H1 (cell line): ENCODE data around the gene KEL. TPM values are rescaled to one million over a fixed set of nuclear protein-coding genes. Genes with fewer than 3 reads are reported as not detected.

Experiments used
- CTCF ChIA-PET: fragments of 300-600 bp; sonication (Branson Sonifier 250); formaldehyde crosslinking; loops from one replicate; lab custom pipeline; 2021; ENCODE audit not compliant: partially characterized antibody; lab: Charles Lee
- POLR2A ChIA-PET: fragments of 300-600 bp; sonication (Branson Sonifier 250); formaldehyde crosslinking; loops from one replicate; lab custom pipeline; 2021; ENCODE audit warnings: inconsistent platforms; ENCODE audit not compliant: partially characterized antibody; lab: Charles Lee
- DNase-seq, 2 experiments: peaks; one replicate each; pipeline versions ENCODE4 v3.0.0 to v3.0.0-alpha.2; 2010 to 2022; ENCODE audit warnings: low spot score in 2 of 2, low read depth in 1 of 2, mixed read lengths in 1 of 2
- FAIRE-seq: peaks from 2 replicates; lab custom pipeline; 2011; peaks lifted over from hg19 to GRCh38; lab: Jason Lieb, UNC
- H2AFZ ChIP-seq: 2 replicates; pipeline ENCODE4 v1.8.1; 2012; ENCODE audit warnings: low read length, inconsistent platforms
- H2AK5ac ChIP-seq: 2 replicates; pipeline ENCODE4 v1.6.1; 2013; ENCODE audit warnings: low read depth, low read length
- H2BK120ac ChIP-seq: replicated peaks from 2 replicates; pipeline ENCODE3; 2013; ENCODE audit warnings: low read depth, low read length, inconsistent platforms
- H2BK12ac ChIP-seq: 2 replicates; pipeline ENCODE4 v1.6.1; 2013; ENCODE audit warnings: low read depth, low read length
- H2BK15ac ChIP-seq: 2 replicates; pipeline ENCODE4 v1.6.1; 2013; ENCODE audit warnings: low read length
- H2BK20ac ChIP-seq: 2 replicates; pipeline ENCODE4 v1.6.1; 2013; ENCODE audit warnings: low read length
- H2BK5ac ChIP-seq: 2 replicates; pipeline ENCODE4 v1.6.1; 2013; ENCODE audit warnings: low read depth, low read length
- H3K14ac ChIP-seq: 2 replicates; pipeline ENCODE4 v1.6.1; 2013; ENCODE audit warnings: inconsistent platforms; ENCODE audit not compliant: insufficient read length
- H3K18ac ChIP-seq: 2 replicates; pipeline ENCODE4 v1.6.1; 2013; ENCODE audit warnings: low read length; ENCODE audit errors: extremely low read depth
- H3K23ac ChIP-seq: 2 replicates; pipeline ENCODE4 v1.6.1; 2013; ENCODE audit warnings: inconsistent platforms; ENCODE audit not compliant: insufficient read length
- H3K23me2 ChIP-seq: 2 replicates; pipeline ENCODE4 v1.6.1; 2013; ENCODE audit warnings: low read depth, low read length
- H3K27ac ChIP-seq: 2 replicates; pipeline ENCODE4 v1.6.1; 2011; ENCODE audit warnings: low read depth, low read length, inconsistent platforms
- H3K27me3 ChIP-seq, 4 experiments: replicated peaks in 1 of 4; 1 replicate in 1 of 4; 2 replicates in 3 of 4; pipeline versions ENCODE4 v1.6.1 to v1.8.1; 2011 to 2013; ENCODE audit warnings: low read length in 3 of 4, mild to moderate bottlenecking in 3 of 4, inconsistent platforms in 2 of 4, mixed read lengths in 2 of 4, moderate library complexity in 1 of 4; ENCODE audit not compliant: control insufficient read depth in 3 of 4, insufficient read depth in 3 of 4; ENCODE audit errors: extremely low read depth in 1 of 4
- H3K36me3 ChIP-seq, 4 experiments: 2 replicates each; pipeline versions ENCODE4 v1.6.1 to v1.8.1; 2011 to 2013; ENCODE audit warnings: mild to moderate bottlenecking in 4 of 4, low read length in 3 of 4, moderate library complexity in 2 of 4, control low read depth in 1 of 4, inconsistent platforms in 1 of 4; ENCODE audit not compliant: insufficient read depth in 4 of 4, control insufficient read depth in 2 of 4
- H3K4ac ChIP-seq: replicated peaks from 2 replicates; pipeline ENCODE3; 2013; ENCODE audit warnings: low read length, low read depth, mixed read lengths, inconsistent platforms; ENCODE audit not compliant: insufficient read length
- H3K4me1 ChIP-seq, 4 experiments: replicated peaks in 1 of 4; 1 replicate in 1 of 4; 2 replicates in 3 of 4; pipeline versions ENCODE4 v1.6.1 to v1.8.1; 2011 to 2013; ENCODE audit warnings: low read length in 3 of 4, inconsistent platforms in 2 of 4, mixed read lengths in 1 of 4; ENCODE audit not compliant: insufficient read depth in 4 of 4, control insufficient read depth in 3 of 4
- H3K4me2 ChIP-seq, 2 experiments: 2 replicates each; pipeline versions ENCODE4 v1.6.1 to v1.8.1; 2011 to 2013; ENCODE audit warnings: low read depth in 2 of 2, low read length in 2 of 2, control low read depth in 1 of 2, inconsistent platforms in 1 of 2, mild to moderate bottlenecking in 1 of 2; ENCODE audit not compliant: insufficient read depth in 1 of 2
- H3K4me3 ChIP-seq, 4 experiments: fragments of 200-600, 300-600 bp in 1 of 4; sonication (generic), shearing (Covaris generic), sonication (Bioruptor Twin) in 1 of 4; 2 replicates each; pipeline versions ENCODE4 v1.5.1 to v1.8.1; 2011 to 2016; ENCODE audit warnings: low read length in 4 of 4, low read depth in 3 of 4, control low read depth in 2 of 4, inconsistent platforms in 2 of 4, mild to moderate bottlenecking in 2 of 4, mixed read lengths in 1 of 4, moderate library complexity in 1 of 4; ENCODE audit not compliant: insufficient read depth in 2 of 4; ENCODE audit errors: extremely low read depth in 1 of 4
- H3K56ac ChIP-seq: replicated peaks from 2 replicates; pipeline ENCODE3; 2013; ENCODE audit warnings: low read depth, mild to moderate bottlenecking, mixed read lengths, low read length, inconsistent platforms; ENCODE audit not compliant: insufficient read length
- H3K79me1 ChIP-seq: 2 replicates; pipeline ENCODE4 v1.6.1; 2013; ENCODE audit warnings: low read depth, low read length, control low read depth
- H3K79me2 ChIP-seq, 2 experiments: 2 replicates each; pipeline versions ENCODE4 v1.6.1 to v1.8.1; 2012 to 2013; ENCODE audit warnings: low read length in 2 of 2, mild to moderate bottlenecking in 2 of 2, inconsistent platforms in 1 of 2; ENCODE audit not compliant: insufficient read depth in 2 of 2, control insufficient read depth in 1 of 2
- H3K9ac ChIP-seq, 4 experiments: replicated peaks in 1 of 4; 1 replicate in 1 of 4; 2 replicates in 3 of 4; pipeline versions ENCODE4 v1.6.1 to v1.8.1; 2011 to 2013; ENCODE audit warnings: low read depth in 3 of 4, low read length in 3 of 4, control low read depth in 2 of 4, mild to moderate bottlenecking in 2 of 4, moderate library complexity in 2 of 4, inconsistent platforms in 1 of 4; ENCODE audit errors: extremely low read depth in 1 of 4
- H3K9me3 ChIP-seq, 2 experiments: 2 replicates each; pipeline versions ENCODE4 v1.6.1 to v1.8.1; 2012 to 2013; ENCODE audit warnings: mild to moderate bottlenecking in 2 of 2, moderate library complexity in 2 of 2, control low read depth in 1 of 2, inconsistent platforms in 1 of 2, low read depth in 1 of 2, low read length in 1 of 2, mixed read lengths in 1 of 2; ENCODE audit not compliant: insufficient read depth in 2 of 2
- H4K20me1 ChIP-seq, 2 experiments: replicated peaks in 1 of 2; 2 replicates each; pipeline versions ENCODE3 to v1.8.1; 2011 to 2013; ENCODE audit warnings: inconsistent platforms in 2 of 2, low read length in 2 of 2, mild to moderate bottlenecking in 1 of 2; ENCODE audit not compliant: insufficient read depth in 2 of 2, control insufficient read depth in 1 of 2
- H4K5ac ChIP-seq: 2 replicates; pipeline ENCODE4 v1.6.1; 2013; ENCODE audit warnings: low read length, low read depth, mixed read lengths, inconsistent platforms; ENCODE audit not compliant: insufficient read length
- H4K8ac ChIP-seq: 2 replicates; pipeline ENCODE4 v1.8.0; 2013; ENCODE audit warnings: mild to moderate bottlenecking, moderate library complexity, low read length, inconsistent platforms; ENCODE audit not compliant: insufficient read depth; ENCODE audit errors: extremely low read depth
- H4K91ac ChIP-seq: replicated peaks from 2 replicates; pipeline ENCODE3; 2013; ENCODE audit warnings: low read length, mixed read lengths, inconsistent platforms; ENCODE audit not compliant: insufficient read length
- ASH2L ChIP-seq: fragments of 200-600, 300-600 bp; sonication (generic); IDR thresholded peaks from one replicate; pipeline ENCODE4 v1.7.1; 2017; ENCODE audit warnings: low read length
- CBX5 ChIP-seq: fragments of 300-800, 300-1000 bp; sonication (generic); IDR thresholded peaks from 2 replicates; pipeline ENCODE4 v1.7.1; 2016; ENCODE audit warnings: antibody characterized with exemption, low read length, low read depth
- GABPA ChIP-seq: IDR thresholded peaks from 2 replicates; pipeline ENCODE4 v1.6.1; 2011; ENCODE audit warnings: mild to moderate bottlenecking, low read length, moderate library complexity, borderline replicate concordance; ENCODE audit not compliant: insufficient read depth
- HDAC2 ChIP-seq, 2 experiments: fragments of 300-600 bp in 1 of 2; sonication (generic) in 1 of 2; IDR thresholded peaks; 2 replicates each; pipeline ENCODE4 v1.6.1; 2011 to 2012; ENCODE audit warnings: low read depth in 2 of 2, low read length in 2 of 2, mild to moderate bottlenecking in 2 of 2, moderate library complexity in 2 of 2, borderline replicate concordance in 1 of 2, inconsistent platforms in 1 of 2
- KDM1A ChIP-seq: fragments of 200-600, 300-600 bp; sonication (generic); IDR thresholded peaks from 2 replicates; pipeline ENCODE4 v1.7.1; 2016; ENCODE audit warnings: mild to moderate bottlenecking, low read length, borderline replicate concordance
- KDM5A ChIP-seq: fragments of 200-600 bp; IDR thresholded peaks from 2 replicates; pipeline ENCODE4 v1.7.1; 2012; ENCODE audit warnings: mild to moderate bottlenecking, low read length, inconsistent platforms, mixed read lengths
- RFX5 ChIP-seq: IDR thresholded peaks from 2 replicates; pipeline ENCODE4 v1.6.1; 2011; ENCODE audit warnings: low read depth, low read length, improper control_type of control experiment, borderline replicate concordance
- TAF1 ChIP-seq: IDR thresholded peaks from 2 replicates; pipeline ENCODE4 v1.6.1; 2011; ENCODE audit warnings: mild to moderate bottlenecking, low read depth, low read length
- TAF7 ChIP-seq: optimal IDR thresholded peaks from 2 replicates; pipeline ENCODE3; 2011; ENCODE audit warnings: low read depth, mild to moderate bottlenecking, inconsistent platforms, low read length, moderate library complexity, borderline replicate concordance
- polyA plus RNA-seq, 7 experiments: library from polyadenylated mRNA; depleted of rRNA in 3 of 7; stranded (reverse) in 5 of 7; unstranded in 2 of 7; fragments of >200 nt in 5 of 7; fragments of 200-250 nt in 2 of 7; gene quantifications; 1 replicate in 5 of 7; 2 replicates in 1 of 7; 4 replicates in 1 of 7; pipeline versions ENCODE4 v1.2.1 to v1.2.3, GENCODE V29; 2011 to 2013; ENCODE audit warnings: missing spikeins in 2 of 7, mixed read lengths in 2 of 7
- total RNA-seq: library from RNA; stranded (reverse); fragmentation: NEBNext Ultra II Directional; extraction: Animal tissue kit (Norgen Biotek cat#: 25700); gene quantifications from 2 replicates; pipeline ENCODE4 v1.2.1, GENCODE V29; 2021
- TF ChIP-seq, protein P1 (sequence below), 3 experiments: IDR thresholded peaks; 1 replicate in 2 of 3; 2 replicates in 1 of 3; pipeline versions ENCODE4 v1.5.1 to v1.6.1; 2011; ENCODE audit warnings: low read length in 3 of 3, mild to moderate bottlenecking in 3 of 3, inconsistent platforms in 2 of 3, low read depth in 1 of 3, moderate library complexity in 1 of 3; ENCODE audit not compliant: insufficient read depth in 1 of 3; ENCODE audit errors: control extremely low read depth in 1 of 3
- TF ChIP-seq, protein P2 (sequence below): IDR thresholded peaks from 2 replicates; pipeline ENCODE4 v1.6.1; 2011; ENCODE audit warnings: low read length, improper control_type of control experiment

KEL gene
- total and polyA plus RNA-seq, 2 of the 8 experiments (the other 6 are each of a cell fraction or from before 2014, with no cell fraction given): 1.8 to 1.9 TPM

DNA sequence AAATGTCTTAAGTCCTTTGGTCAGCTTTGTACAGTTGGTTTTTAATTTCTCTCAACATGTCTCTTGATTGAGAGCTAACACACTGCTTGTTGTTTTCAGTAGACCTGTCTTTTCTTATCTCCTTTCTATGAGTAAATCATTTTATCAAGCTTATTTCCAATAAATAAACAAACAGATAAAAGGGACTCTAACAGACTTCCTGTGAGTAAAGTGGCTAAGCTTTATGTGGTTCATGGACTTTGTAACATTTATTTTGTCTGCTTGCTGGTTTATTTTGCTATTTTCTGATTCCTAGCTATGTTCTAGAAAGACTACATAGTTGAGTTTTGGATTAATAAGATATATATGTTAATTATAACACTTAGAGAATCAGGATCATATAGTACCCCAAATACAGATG, 37.6 kb upstream of the KEL start:
- no peaks in the 10 kb centered on the region for H3K79me1 ChIP-seq
- H3K23ac ChIP-seq: no peak overlapping the region
- H2BK12ac ChIP-seq: no peak overlapping the region
- H4K20me1 ChIP-seq: no peaks in the 10 kb centered on the region
- no peak overlapping the region for H3K14ac ChIP-seq
- H3K56ac ChIP-seq: no peak overlapping the region
- ChIA-PET CTCF (interaction anchor here (0.7 to 14.3 kb wide), 8 partner anchors 75 to 408 kb away, joined by 3 to 332 read pairs (median 6); partner anchors contain the start of gene EPHB6), POLR2A (no interaction called here)
- no peak overlapping the region for H3K9ac ChIP-seq
- H4K91ac ChIP-seq: no peak overlapping the region
- no peak for FAIRE-seq
- no peak overlapping the region for H3K4me2 ChIP-seq
- no peaks in the 10 kb centered on the region; a peak in 1 of 4 replicates for H3K9me3 ChIP-seq
- no peaks in the 10 kb centered on the region for H3K23me2 ChIP-seq
- H2AFZ ChIP-seq: no peak overlapping the region
- no peak overlapping the region for H2BK20ac ChIP-seq
- no peak overlapping the region for H3K4me3 ChIP-seq
- no peak overlapping the region for H3K18ac ChIP-seq
- DNase-seq: no peak
- no peak overlapping the region for H2AK5ac ChIP-seq
- H4K5ac ChIP-seq: no peak overlapping the region
- no peak overlapping the region for H2BK120ac ChIP-seq
- H3K27ac ChIP-seq: no peak overlapping the region
- no peaks in the 10 kb centered on the region for H3K36me3 ChIP-seq
- no peaks in the 10 kb centered on the region for H3K4me1 ChIP-seq
- no peak overlapping the region for H2BK15ac ChIP-seq
- no peak overlapping the region for H3K4ac ChIP-seq
- no peak overlapping the region for H4K8ac ChIP-seq
- no peaks in the 10 kb centered on the region for H3K27me3 ChIP-seq
- no peak overlapping the region for H2BK5ac ChIP-seq
- no peaks in the 10 kb centered on the region for H3K79me2 ChIP-seq
- TF ChIP-seq TAF1 (no peak), TAF7 (no peak), KDM1A (no peak), CBX5 (no peak), ASH2L (no peak), HDAC2 (IDR thresholded peaks at IDR 0.05; ENCODE audit: borderline replicate concordance in 1 of 2, low read depth in 2 of 2, low read length in 2 of 2) (no peak), GABPA (no peak), RFX5 (no peak), KDM5A (no peak)
- TF ChIP-seq, protein P1, sequence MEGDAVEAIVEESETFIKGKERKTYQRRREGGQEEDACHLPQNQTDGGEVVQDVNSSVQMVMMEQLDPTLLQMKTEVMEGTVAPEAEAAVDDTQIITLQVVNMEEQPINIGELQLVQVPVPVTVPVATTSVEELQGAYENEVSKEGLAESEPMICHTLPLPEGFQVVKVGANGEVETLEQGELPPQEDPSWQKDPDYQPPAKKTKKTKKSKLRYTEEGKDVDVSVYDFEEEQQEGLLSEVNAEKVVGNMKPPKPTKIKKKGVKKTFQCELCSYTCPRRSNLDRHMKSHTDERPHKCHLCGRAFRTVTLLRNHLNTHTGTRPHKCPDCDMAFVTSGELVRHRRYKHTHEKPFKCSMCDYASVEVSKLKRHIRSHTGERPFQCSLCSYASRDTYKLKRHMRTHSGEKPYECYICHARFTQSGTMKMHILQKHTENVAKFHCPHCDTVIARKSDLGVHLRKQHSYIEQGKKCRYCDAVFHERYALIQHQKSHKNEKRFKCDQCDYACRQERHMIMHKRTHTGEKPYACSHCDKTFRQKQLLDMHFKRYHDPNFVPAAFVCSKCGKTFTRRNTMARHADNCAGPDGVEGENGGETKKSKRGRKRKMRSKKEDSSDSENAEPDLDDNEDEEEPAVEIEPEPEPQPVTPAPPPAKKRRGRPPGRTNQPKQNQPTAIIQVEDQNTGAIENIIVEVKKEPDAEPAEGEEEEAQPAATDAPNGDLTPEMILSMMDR (IDR thresholded peaks at IDR 0.05; ENCODE audit: control extremely low read depth in 1 of 3, insufficient read depth in 1 of 3, low read depth in 1 of 3, low read length in 3 of 3): no peak
- TF ChIP-seq, protein P2, sequence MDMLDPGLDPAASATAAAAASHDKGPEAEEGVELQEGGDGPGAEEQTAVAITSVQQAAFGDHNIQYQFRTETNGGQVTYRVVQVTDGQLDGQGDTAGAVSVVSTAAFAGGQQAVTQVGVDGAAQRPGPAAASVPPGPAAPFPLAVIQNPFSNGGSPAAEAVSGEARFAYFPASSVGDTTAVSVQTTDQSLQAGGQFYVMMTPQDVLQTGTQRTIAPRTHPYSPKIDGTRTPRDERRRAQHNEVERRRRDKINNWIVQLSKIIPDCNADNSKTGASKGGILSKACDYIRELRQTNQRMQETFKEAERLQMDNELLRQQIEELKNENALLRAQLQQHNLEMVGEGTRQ: no peak
